Measurements from ENCODE around the gene AK8.

The AK8 gene

GRCh38 chr9:132813115-132813771, 64.8 kb downstream of the AK8 start:
- H3K9ac ChIP-seq (ENCODE audit: low read length): no peak overlapping the region
- no peak overlapping the region for H3K4me2 ChIP-seq (ENCODE audit: low read length)
- peaks cover 29% of the 10 kb centered on the region for H3K27me3 ChIP-seq (ENCODE audit: low read depth, low read length)
- no peaks in the 10 kb centered on the region for H4K20me1 ChIP-seq (ENCODE audit: insufficient read depth, low read length)
- no peaks in the 10 kb centered on the region for H3K36me3 ChIP-seq (replicated peaks; ENCODE audit: low read depth, low read length)
- no peaks in the 10 kb centered on the region for H3K9me3 ChIP-seq (ENCODE audit: insufficient read depth, low read length)
- no peak overlapping the region for H3K4me3 ChIP-seq (ENCODE audit: low read length)
- H3K4me1 ChIP-seq (ENCODE audit: low read length): peaks cover 17% of the 10 kb centered on the region
- H3K27ac ChIP-seq (ENCODE audit: low read length): no peak overlapping the region
- H3K79me2 ChIP-seq (ENCODE audit: low read length): no peaks in the 10 kb centered on the region
- TF ChIP-seq CTCF (IDR thresholded peaks at IDR 0.05; ENCODE audit: low read depth, low read length) (no peak), EZH2phosphoT487 (IDR thresholded peaks at IDR 0.05; ENCODE audit: low read depth) (no peak)
- no peak overlapping the region for H2AFZ ChIP-seq (ENCODE audit: low read depth, low read length)

- no peaks in the 10 kb centered on the region for H3K79me2 ChIP-seq (ENCODE audit: low read length)
- H4K20me1 ChIP-seq (ENCODE audit: insufficient read depth, low read length): no peaks in the 10 kb centered on the region
- H3K4me2 ChIP-seq (ENCODE audit: low read length): no peak overlapping the region
- TF ChIP-seq EZH2phosphoT487 (IDR thresholded peaks at IDR 0.05; ENCODE audit: low read depth) (no peak), CTCF (IDR thresholded peaks at IDR 0.05; ENCODE audit: low read depth, low read length) (no peak)
- no peak overlapping the region for H3K27ac ChIP-seq (ENCODE audit: low read length)
- no peaks in the 10 kb centered on the region for H3K36me3 ChIP-seq (replicated peaks; ENCODE audit: low read depth, low read length)
- H2AFZ ChIP-seq (ENCODE audit: low read depth, low read length): no peak overlapping the region
- H3K4me1 ChIP-seq (ENCODE audit: low read length): peaks cover 8% of the 10 kb centered on the region; the same call in 1 of the 2 replicates
- no peak overlapping the region for H3K9ac ChIP-seq (ENCODE audit: low read length)
- H3K4me3 ChIP-seq (ENCODE audit: low read length): no peak overlapping the region
- H3K9me3 ChIP-seq (ENCODE audit: insufficient read depth, low read length): no peaks in the 10 kb centered on the region
- H3K27me3 ChIP-seq (ENCODE audit: low read depth, low read length): peaks cover 24% of the 10 kb centered on the region
These were observed 66.1 kb downstream of the AK8 start for GRCh38 chr9:132811985-132812384.

- no peaks in the 10 kb centered on the region for H3K79me2 ChIP-seq (ENCODE audit: low read length)
- H3K4me3 ChIP-seq (ENCODE audit: low read length): no peak overlapping the region
- H4K20me1 ChIP-seq (ENCODE audit: insufficient read depth, low read length): no peaks in the 10 kb centered on the region
- H3K9me3 ChIP-seq (ENCODE audit: insufficient read depth, low read length): no peaks in the 10 kb centered on the region
- H2AFZ ChIP-seq (ENCODE audit: low read depth, low read length): no peak overlapping the region
- H3K9ac ChIP-seq (ENCODE audit: low read length): no peak overlapping the region
- H3K4me1 ChIP-seq (ENCODE audit: low read length): peaks cover 8% of the 10 kb centered on the region; the same call in 1 of the 2 replicates
- no peak overlapping the region for H3K4me2 ChIP-seq (ENCODE audit: low read length)
- H3K27ac ChIP-seq (ENCODE audit: low read length): no peak overlapping the region
- no peaks in the 10 kb centered on the region for H3K36me3 ChIP-seq (replicated peaks; ENCODE audit: low read depth, low read length)
- H3K27me3 ChIP-seq (ENCODE audit: low read depth, low read length): peaks cover 27% of the 10 kb centered on the region
- TF ChIP-seq CTCF (IDR thresholded peaks at IDR 0.05; ENCODE audit: low read depth, low read length): no peak
- no peak for TF ChIP-seq EZH2phosphoT487 (IDR thresholded peaks at IDR 0.05; ENCODE audit: low read depth)
These were observed 67.8 kb downstream of the AK8 start for GRCh38 chr9:132810314-132810713.

GRCh38 chr9:132809677-132810271, 68.3 kb downstream of the AK8 start:
- H3K79me2 ChIP-seq (ENCODE audit: low read length): no peaks in the 10 kb centered on the region
- H3K4me1 ChIP-seq (ENCODE audit: low read length): peaks cover 8% of the 10 kb centered on the region; the same call in 1 of the 2 replicates
- H2AFZ ChIP-seq (ENCODE audit: low read depth, low read length): no peak overlapping the region
- no peak overlapping the region for H3K4me2 ChIP-seq (ENCODE audit: low read length)
- no peaks in the 10 kb centered on the region for H3K36me3 ChIP-seq (replicated peaks; ENCODE audit: low read depth, low read length)
- no peaks in the 10 kb centered on the region for H3K9me3 ChIP-seq (ENCODE audit: insufficient read depth, low read length)
- H3K4me3 ChIP-seq (ENCODE audit: low read length): no peak overlapping the region
- no peaks in the 10 kb centered on the region for H4K20me1 ChIP-seq (ENCODE audit: insufficient read depth, low read length)
- TF ChIP-seq CTCF (IDR thresholded peaks at IDR 0.05; ENCODE audit: low read depth, low read length) (no peak), EZH2phosphoT487 (IDR thresholded peaks at IDR 0.05; ENCODE audit: low read depth) (no peak)
- H3K9ac ChIP-seq (ENCODE audit: low read length): no peak overlapping the region
- H3K27ac ChIP-seq (ENCODE audit: low read length): no peak overlapping the region
- peaks cover 27% of the 10 kb centered on the region for H3K27me3 ChIP-seq (ENCODE audit: low read depth, low read length)

Data from OCI-LY3 (cell line).